ENCODE results near the gene MEGF6. TPM values are rescaled to one million over a fixed set of nuclear protein-coding genes. Genes with fewer than 3 reads are reported as not detected.
A peak's percentile ranks its signal among the peaks of the same experiment; 100 is the strongest.

Gene MEGF6
- total RNA-seq, 6 experiments from 2014 or later, result 2.2 to 9.6 (median 4.4) TPM

- H3K4me3 ChIP-seq, result no peak overlapping the region
- intact Hi-C loops (cut with DNase I), result no loop called here
- no peak overlapping the region for H3K27ac ChIP-seq
- H3K9me3 ChIP-seq, result no peaks in the 10 kb centered on the region
- H3K4me1 ChIP-seq, result peaks cover 0 to 21% (median 5%) of the 10 kb centered on the region in 4 donors
- peak in 2 of 3 donors; percentile 18 to 50 for DNase-seq
- 87% methylated on average over 10 of the region's 26 CpGs for WGBS (ENCODE audit: insufficient coverage, low coverage, low lambda C conversion rate, missing lambda C conversion rate)
- TF ChIP-seq CTCF (IDR thresholded peaks at IDR 0.05), result no peak
- no peak for TF ChIP-seq POLR2A (IDR thresholded peaks at IDR 0.05)
- H3K27me3 ChIP-seq, result no peaks in the 10 kb centered on the region
- H3K36me3 ChIP-seq, result peaks cover 2 to 37% (median 16%) of the 10 kb centered on the region in 4 donors
- ATAC-seq, result no peak
Measured at GRCh38 chr1:3627515-3628253, 16.4 kb upstream of the MEGF6 start.

- H3K9me3 ChIP-seq, result no peaks in the 10 kb centered on the region
- peak overlapping the region in 1 of 3 donors; percentile 72 for H3K27ac ChIP-seq
- intact Hi-C loops (cut with DNase I), result no loop called here
- TF ChIP-seq CTCF (IDR thresholded peaks at IDR 0.05) (no peak), POLR2A (IDR thresholded peaks at IDR 0.05) (no peak)
- ATAC-seq (no peak), DNase-seq (no peak)
- peaks cover 2 to 36% (median 16%) of the 10 kb centered on the region in 4 donors for H3K36me3 ChIP-seq
- peak overlapping the region; percentile 89 to 99 (median 96) for H3K4me3 ChIP-seq
- H3K4me1 ChIP-seq, result peaks cover 0 to 28% (median 5%) of the 10 kb centered on the region in 4 donors
- WGBS (ENCODE audit: insufficient coverage, low coverage, low lambda C conversion rate, missing lambda C conversion rate), result 50% methylated on average over 4 of the region's 4 CpGs
- no peaks in the 10 kb centered on the region for H3K27me3 ChIP-seq
Measured at GRCh38 chr1:3626025-3626424, 14.7 kb upstream of the MEGF6 start.

- intact Hi-C loops (cut with DNase I), result no loop called here
- peak; percentile 14 for TF ChIP-seq POLR2A (IDR thresholded peaks at IDR 0.05)
- no peak for TF ChIP-seq CTCF (IDR thresholded peaks at IDR 0.05)
- peaks cover 2 to 36% (median 16%) of the 10 kb centered on the region in 4 donors for H3K36me3 ChIP-seq
- no peaks in the 10 kb centered on the region for H3K9me3 ChIP-seq
- H3K4me1 ChIP-seq, result peaks cover 0 to 28% (median 5%) of the 10 kb centered on the region in 4 donors
- H3K27ac ChIP-seq, result peak overlapping the region; percentile 57 to 72 (median 65)
- H3K4me3 ChIP-seq, result peak overlapping the region; percentile 89 to 99 (median 96)
- WGBS (ENCODE audit: insufficient coverage, low coverage, low lambda C conversion rate, missing lambda C conversion rate), result 11% methylated on average over 2 of the region's 71 CpGs
- ATAC-seq (peak; percentile 45 to 61 (median 58)), DNase-seq (peak; percentile 63 to 78 (median 76))
- H3K27me3 ChIP-seq, result no peaks in the 10 kb centered on the region
Measured at GRCh38 chr1:3625151-3625907, 14.0 kb upstream of the MEGF6 start.

- Histone ChIP-seq H3K27me3 (no peaks in the 10 kb centered on the region), H3K9me3 (no peaks in the 10 kb centered on the region), H3K36me3 (peaks cover 2 to 30% (median 16%) of the 10 kb centered on the region in 4 donors), H3K4me1 (peaks cover 0 to 28% (median 5%) of the 10 kb centered on the region in 4 donors), H3K4me3 (peak within 1 kb of the TSS; percentile 89 to 99 (median 96)), H3K27ac (peak within 1 kb of the TSS; percentile 57 to 72 (median 65))
- TF ChIP-seq POLR2A (IDR thresholded peaks at IDR 0.05), result peak; percentile 29
- no peak for TF ChIP-seq CTCF (IDR thresholded peaks at IDR 0.05)
- WGBS (ENCODE audit: insufficient coverage, low coverage, low lambda C conversion rate, missing lambda C conversion rate), result 0% methylated on average over 22 of the region's 108 CpGs
- intact Hi-C loops (cut with DNase I), result no loop called here
- peak; percentile 95 to 97 (median 96) for ATAC-seq
- DNase-seq, result peak; percentile 99
Measured at GRCh38 chr1:3624200-3625136, 13.2 kb upstream of the MEGF6 start, which contains the start of gene TPRG1L. TSS of gene TPRG1L (plus strand) at chr1:3625015. CDS start at chr1:3625073, 58 bp downstream.

Measured in right lobe of liver (tissue), 6 donors.